Measurements from ENCODE around the gene ARHGEF16. TPM values are rescaled to one million over a fixed set of nuclear protein-coding genes. Genes with fewer than 3 reads are reported as not detected.
A peak's percentile ranks its signal among the peaks of the same experiment; 100 is the strongest.

Gene ARHGEF16
- total RNA-seq, 1 donor from 2014 or later: not detected

GRCh38 chr1:3466366-3467075 is 12.1 kb downstream of the ARHGEF16 start:
- no peak overlapping the region for H3K4me3 Mint-ChIP-seq
- H3K36me3 Mint-ChIP-seq (ENCODE audit: low read depth): no peaks in the 10 kb centered on the region
- no peaks in the 10 kb centered on the region for H3K27me3 Mint-ChIP-seq (ENCODE audit: insufficient read depth)
- no peak overlapping the region for H3K27ac Mint-ChIP-seq
- no peaks in the 10 kb centered on the region for H3K9me3 Mint-ChIP-seq
- no peak for DNase-seq (ENCODE audit: low spot score)
- intact Hi-C loops (cut with micrococcal nuclease): no loop called here
- no peaks in the 10 kb centered on the region for H3K4me1 Mint-ChIP-seq (ENCODE audit: low read depth)

GRCh38 chr1:3467096-3468036 is 12.9 kb downstream of the ARHGEF16 start:
- Mint-ChIP-seq H3K4me1 (ENCODE audit: low read depth) (no peaks in the 10 kb centered on the region), H3K9me3 (no peaks in the 10 kb centered on the region)

GRCh38 chr1:3468236-3469103 is 14.0 kb downstream of the ARHGEF16 start:
- Mint-ChIP-seq H3K36me3 (ENCODE audit: low read depth) (no peaks in the 10 kb centered on the region), H3K4me1 (ENCODE audit: low read depth) (no peaks in the 10 kb centered on the region), H3K9me3 (no peaks in the 10 kb centered on the region), H3K27me3 (ENCODE audit: insufficient read depth) (no peaks in the 10 kb centered on the region), H3K4me3 (no peak overlapping the region), H3K27ac (no peak overlapping the region)
- intact Hi-C loops (cut with micrococcal nuclease): no loop called here
- no peak for DNase-seq (ENCODE audit: low spot score)

More at GRCh38 chr1:3467096-3468036, 12.9 kb downstream of the ARHGEF16 start:
- Mint-ChIP-seq H3K36me3 (ENCODE audit: low read depth) (no peaks in the 10 kb centered on the region), H3K27ac (no peak overlapping the region), H3K4me3 (no peak overlapping the region), H3K27me3 (ENCODE audit: insufficient read depth) (no peaks in the 10 kb centered on the region)
- intact Hi-C loops (cut with micrococcal nuclease): no loop called here
- DNase-seq (ENCODE audit: low spot score): no peak

- H3K27me3 Mint-ChIP-seq (ENCODE audit: insufficient read depth): no peaks in the 10 kb centered on the region
- H3K9me3 Mint-ChIP-seq: no peaks in the 10 kb centered on the region
- no peaks in the 10 kb centered on the region for H3K4me1 Mint-ChIP-seq (ENCODE audit: low read depth)
- intact Hi-C loops (cut with micrococcal nuclease): no loop called here
- no peaks in the 10 kb centered on the region for H3K36me3 Mint-ChIP-seq (ENCODE audit: low read depth)
- no peak overlapping the region for H3K27ac Mint-ChIP-seq
- H3K4me3 Mint-ChIP-seq: no peak overlapping the region
- DNase-seq (ENCODE audit: low spot score): no peak
Measured at GRCh38 chr1:3469104-3469848, 14.8 kb downstream of the ARHGEF16 start.

- no peak overlapping the region for H3K4me3 Mint-ChIP-seq
Measured at GRCh38 chr1:3469849-3470649, 15.6 kb downstream of the ARHGEF16 start.

GRCh38 chr1:3470650-3471355 is 16.3 kb downstream of the ARHGEF16 start:
- H3K27ac Mint-ChIP-seq: no peak overlapping the region
- no peak overlapping the region for H3K4me3 Mint-ChIP-seq
- DNase-seq (ENCODE audit: low spot score): no peak
- no peaks in the 10 kb centered on the region for H3K4me1 Mint-ChIP-seq (ENCODE audit: low read depth)
- no peaks in the 10 kb centered on the region for H3K9me3 Mint-ChIP-seq
- intact Hi-C loops (cut with micrococcal nuclease): no loop called here
- no peaks in the 10 kb centered on the region for H3K27me3 Mint-ChIP-seq (ENCODE audit: insufficient read depth)
- no peaks in the 10 kb centered on the region for H3K36me3 Mint-ChIP-seq (ENCODE audit: low read depth)

More at GRCh38 chr1:3469849-3470649, 15.6 kb downstream of the ARHGEF16 start:
- Mint-ChIP-seq H3K4me1 (ENCODE audit: low read depth) (no peaks in the 10 kb centered on the region), H3K27ac (peak overlapping the region; percentile 25), H3K36me3 (ENCODE audit: low read depth) (no peaks in the 10 kb centered on the region), H3K9me3 (no peaks in the 10 kb centered on the region), H3K27me3 (ENCODE audit: insufficient read depth) (no peaks in the 10 kb centered on the region)
- intact Hi-C loops (cut with micrococcal nuclease): no loop called here
- no peak for DNase-seq (ENCODE audit: low spot score)

GRCh38 chr1:3471356-3472087 is 17.1 kb downstream of the ARHGEF16 start:
- DNase-seq (ENCODE audit: low spot score): no peak
- Mint-ChIP-seq H3K4me1 (ENCODE audit: low read depth) (no peaks in the 10 kb centered on the region), H3K27me3 (ENCODE audit: insufficient read depth) (no peaks in the 10 kb centered on the region), H3K4me3 (no peak overlapping the region), H3K9me3 (no peaks in the 10 kb centered on the region), H3K27ac (no peak overlapping the region), H3K36me3 (ENCODE audit: low read depth) (no peaks in the 10 kb centered on the region)
- intact Hi-C loops (cut with micrococcal nuclease): no loop called here

GRCh38 chr1:3472088-3472850 is 17.8 kb downstream of the ARHGEF16 start:
- intact Hi-C loops (cut with micrococcal nuclease): no loop called here
- Mint-ChIP-seq H3K4me3 (no peak overlapping the region), H3K27ac (no peak overlapping the region), H3K4me1 (ENCODE audit: low read depth) (no peaks in the 10 kb centered on the region), H3K36me3 (ENCODE audit: low read depth) (no peaks in the 10 kb centered on the region), H3K9me3 (no peaks in the 10 kb centered on the region), H3K27me3 (ENCODE audit: insufficient read depth) (no peaks in the 10 kb centered on the region)
- DNase-seq (ENCODE audit: low spot score): no peak

GRCh38 chr1:3472906-3473305 is 18.4 kb downstream of the ARHGEF16 start:
- no peak for DNase-seq (ENCODE audit: low spot score)
- H3K27me3 Mint-ChIP-seq (ENCODE audit: insufficient read depth): no peaks in the 10 kb centered on the region
- H3K27ac Mint-ChIP-seq: no peak overlapping the region
- no peaks in the 10 kb centered on the region for H3K9me3 Mint-ChIP-seq
- intact Hi-C loops (cut with micrococcal nuclease): no loop called here
- H3K36me3 Mint-ChIP-seq (ENCODE audit: low read depth): no peaks in the 10 kb centered on the region
- no peak overlapping the region for H3K4me3 Mint-ChIP-seq
- H3K4me1 Mint-ChIP-seq (ENCODE audit: low read depth): no peaks in the 10 kb centered on the region

GRCh38 chr1:3473381-3473844 is 18.9 kb downstream of the ARHGEF16 start:
- H3K4me3 Mint-ChIP-seq: no peak overlapping the region
- intact Hi-C loops (cut with micrococcal nuclease): no loop called here
- no peak overlapping the region for H3K27ac Mint-ChIP-seq
- DNase-seq (ENCODE audit: low spot score): no peak
- H3K9me3 Mint-ChIP-seq: no peaks in the 10 kb centered on the region
- no peaks in the 10 kb centered on the region for H3K4me1 Mint-ChIP-seq (ENCODE audit: low read depth)
- H3K27me3 Mint-ChIP-seq (ENCODE audit: insufficient read depth): no peaks in the 10 kb centered on the region
- H3K36me3 Mint-ChIP-seq (ENCODE audit: low read depth): no peaks in the 10 kb centered on the region

All from activated T-helper 1 cell treated with anti-CD3 and anti-CD28 coated beads, Interleukin-12 subunit alpha, Interleukin-12 subunit beta, Interleukin-2, Interleukin-4 antibody, amounts not matched to agents 30 ng/mL and 10 ng/mL and 1 ng/mL, durations not matched to agents 14 hours and 24 hours and 36 hours (primary cell).